Measurements from ENCODE around the gene INAFM1.

INAFM1 gene

DNA sequence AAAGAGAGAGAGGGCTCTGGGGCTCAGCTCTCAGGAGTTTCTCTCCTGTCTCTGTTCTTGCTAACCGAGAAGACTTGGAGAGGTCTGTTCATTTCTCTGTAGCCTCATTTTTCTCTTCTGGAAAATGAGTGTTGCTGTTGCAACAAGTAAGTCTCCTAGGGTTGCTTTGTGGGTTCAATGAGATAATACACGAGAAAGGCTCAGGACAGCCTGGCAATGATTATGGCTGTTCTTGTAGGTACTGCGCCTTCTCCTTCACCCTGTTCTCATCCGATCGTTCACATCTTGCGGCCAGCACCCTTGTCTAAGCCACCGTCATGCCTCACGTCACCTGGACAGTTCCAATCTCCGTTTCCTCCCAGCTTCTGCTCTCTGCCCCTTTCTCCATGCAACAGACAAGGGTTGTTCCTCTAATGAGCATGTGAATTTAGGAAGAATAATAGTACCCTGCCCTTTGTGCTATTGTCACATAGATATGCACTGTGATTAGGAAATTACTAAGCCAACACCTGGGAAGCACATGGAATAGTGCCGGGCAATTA lies 39.1 kb downstream of the INAFM1 start:
- no peak for DNase-seq

DNA sequence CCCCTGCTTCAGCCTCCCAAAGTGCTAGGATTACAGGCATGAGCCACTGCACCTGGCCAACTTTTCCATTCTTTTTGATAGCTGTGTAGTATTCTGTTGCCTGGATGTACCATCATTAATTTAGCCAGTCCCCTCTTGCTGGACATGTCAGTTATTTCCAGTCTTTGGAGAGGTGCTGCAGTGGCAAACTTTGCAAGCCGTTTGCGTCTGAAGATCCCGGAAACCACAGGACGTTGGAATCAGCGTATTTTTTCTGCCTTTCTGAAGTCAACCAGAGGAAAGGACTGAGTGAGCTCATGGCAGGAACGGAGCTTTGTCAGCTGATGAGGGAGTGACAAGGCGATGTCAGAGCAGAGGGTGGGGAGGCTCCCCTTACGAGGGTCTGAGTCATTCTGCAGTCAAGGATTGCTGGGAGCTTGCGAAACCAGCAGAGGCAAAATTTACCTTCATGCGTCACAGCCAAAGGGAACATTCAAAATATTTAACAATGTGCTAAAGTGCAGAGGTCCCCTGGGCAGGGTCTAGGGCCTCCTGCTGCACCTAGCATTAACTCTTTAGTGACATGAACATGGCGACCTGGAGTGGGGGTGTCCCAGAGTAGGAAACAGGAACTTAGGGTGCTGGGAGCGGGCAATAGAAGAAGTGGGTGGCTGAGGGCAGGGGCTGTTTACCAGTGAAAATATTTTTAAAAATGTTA lies 40.6 kb downstream of the INAFM1 start:
- DNase-seq: no peak

- no peak for DNase-seq
Observed at GRCh38 chr19:47316513-47316912, 41.8 kb downstream of the INAFM1 start.

DNA sequence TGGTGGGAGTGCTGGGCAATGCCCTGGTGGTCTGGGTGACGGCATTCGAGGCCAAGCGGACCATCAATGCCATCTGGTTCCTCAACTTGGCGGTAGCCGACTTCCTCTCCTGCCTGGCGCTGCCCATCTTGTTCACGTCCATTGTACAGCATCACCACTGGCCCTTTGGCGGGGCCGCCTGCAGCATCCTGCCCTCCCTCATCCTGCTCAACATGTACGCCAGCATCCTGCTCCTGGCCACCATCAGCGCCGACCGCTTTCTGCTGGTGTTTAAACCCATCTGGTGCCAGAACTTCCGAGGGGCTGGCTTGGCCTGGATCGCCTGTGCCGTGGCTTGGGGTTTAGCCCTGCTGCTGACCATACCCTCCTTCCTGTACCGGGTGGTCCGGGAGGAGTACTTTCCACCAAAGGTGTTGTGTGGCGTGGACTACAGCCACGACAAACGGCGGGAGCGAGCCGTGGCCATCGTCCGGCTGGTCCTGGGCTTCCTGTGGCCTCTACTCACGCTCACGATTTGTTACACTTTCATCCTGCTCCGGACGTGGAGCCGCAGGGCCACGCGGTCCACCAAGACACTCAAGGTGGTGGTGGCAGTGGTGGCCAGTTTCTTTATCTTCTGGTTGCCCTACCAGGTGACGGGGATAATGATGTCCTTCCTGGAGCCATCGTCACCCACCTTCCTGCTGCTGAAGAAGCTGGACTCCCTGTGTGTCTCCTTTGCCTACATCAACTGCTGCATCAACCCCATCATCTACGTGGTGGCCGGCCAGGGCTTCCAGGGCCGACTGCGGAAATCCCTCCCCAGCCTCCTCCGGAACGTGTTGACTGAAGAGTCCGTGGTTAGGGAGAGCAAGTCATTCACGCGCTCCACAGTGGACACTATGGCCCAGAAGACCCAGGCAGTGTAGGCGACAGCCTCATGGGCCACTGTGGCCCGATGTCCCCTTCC lies 45.5 kb downstream of the INAFM1 start:
- DNase-seq: no peak

DNA sequence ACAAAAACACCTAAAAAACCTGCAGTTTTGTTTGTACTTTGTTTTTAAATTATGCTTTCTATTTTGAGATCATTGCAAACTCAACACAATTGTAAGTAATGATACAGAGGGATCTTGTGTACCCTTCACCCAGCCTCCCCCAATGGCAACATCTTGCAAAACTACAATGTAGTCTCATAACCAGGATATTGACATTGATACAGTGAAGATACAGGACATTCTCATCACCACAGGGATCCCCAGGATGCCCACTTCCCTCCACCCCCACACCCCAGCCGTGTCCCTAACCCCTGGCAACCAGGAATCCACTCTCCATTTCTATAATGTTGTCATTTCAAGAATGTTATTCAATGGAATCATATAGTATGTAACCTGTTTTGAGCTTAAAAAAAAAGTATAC lies 46.9 kb downstream of the INAFM1 start:
- DNase-seq: no peak

- no peak for DNase-seq
Observed at GRCh38 chr19:47322058-47322457, 47.4 kb downstream of the INAFM1 start.

DNA sequence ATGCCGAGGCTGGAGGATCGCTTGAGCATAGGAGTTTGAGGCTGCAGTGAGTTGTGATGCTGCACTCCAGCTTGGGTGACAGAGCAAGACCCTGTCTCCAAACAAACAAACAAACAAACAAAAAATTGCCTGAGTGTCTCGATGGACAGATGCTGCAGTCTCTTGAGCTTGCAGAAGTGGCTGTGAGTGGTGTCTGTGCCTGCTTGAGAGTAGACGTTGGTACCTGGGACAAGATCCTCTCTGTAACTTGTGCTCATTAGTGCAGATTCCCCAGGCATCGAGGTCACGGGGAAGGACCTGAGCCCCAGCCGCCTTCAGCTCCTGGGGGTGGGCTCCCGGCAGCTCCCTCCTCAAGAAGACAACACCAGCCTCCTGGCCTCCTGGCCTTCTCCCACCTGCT lies 48.7 kb downstream of the INAFM1 start:
- no peak for DNase-seq

GRCh38 chr19:47323872-47324271 lies 49.2 kb downstream of the INAFM1 start:
- DNase-seq: no peak

DNA sequence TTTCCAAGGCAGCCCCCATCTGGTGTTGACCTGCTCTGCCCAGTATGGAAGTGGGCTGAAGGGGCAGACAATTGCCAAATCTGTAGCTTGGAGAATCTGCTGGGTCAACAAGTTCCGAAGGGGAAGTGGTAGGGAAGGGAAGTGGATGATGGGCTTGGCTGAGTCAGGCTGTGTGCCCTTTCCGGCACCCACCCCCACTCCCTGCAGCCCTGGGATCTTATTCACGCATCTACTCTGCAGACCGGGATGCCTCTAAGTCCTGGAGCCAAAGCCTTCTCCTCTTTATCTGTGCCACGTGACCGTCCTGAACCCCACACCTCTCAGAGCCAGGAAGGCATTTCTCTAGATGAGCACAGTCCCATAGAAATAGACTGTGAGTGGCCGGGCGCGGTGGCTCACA lies 49.8 kb downstream of the INAFM1 start:
- DNase-seq: no peak

Measured in activated CD4-positive, alpha-beta T cell treated with anti-CD3 and anti-CD28 coated beads, Interleukin-2, amount 50 U/mL, for 1 hour (primary cell).